ENCODE measurements around the gene SMCO2. TPM values are rescaled to one million over a fixed set of nuclear protein-coding genes. Genes with fewer than 3 reads are reported as not detected.

The SMCO2 gene
- total RNA-seq, 1 experiment from 2014 or later, result 0.20 TPM

DNA sequence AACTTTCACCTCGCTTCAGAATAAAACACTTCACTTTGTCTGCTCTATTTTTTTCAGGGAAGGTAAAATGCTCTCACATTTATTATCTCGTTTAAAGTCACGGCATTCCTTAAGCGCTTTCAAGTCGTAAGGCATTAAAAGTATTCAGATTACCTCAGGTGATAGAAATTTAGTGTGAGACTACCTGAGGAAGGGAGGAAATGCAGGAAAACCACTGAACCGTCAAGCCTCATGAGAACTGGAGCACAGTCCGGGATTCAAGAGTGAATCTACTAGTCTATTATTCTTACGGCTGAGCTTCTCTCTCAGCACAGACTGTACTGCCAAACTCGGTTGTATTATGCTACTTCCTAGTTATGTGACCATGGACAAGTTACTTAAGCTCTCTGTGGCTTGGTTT lies 69.1 kb downstream of the SMCO2 start:
- H3K27ac ChIP-seq (ENCODE audit: insufficient read length, low read depth, low read length), result no peak overlapping the region
- H3K4me1 Mint-ChIP-seq, result peaks cover 2 to 8% of the 10 kb centered on the region in 2 experiments; a peak in 3 of 4 replicates

More for the DNA sequence above, 69.1 kb downstream of the SMCO2 start:
- WGBS (ENCODE audit: extremely low coverage, insufficient read length, low lambda C conversion rate), result no CpG with 5 or more reads among the region's 9 CpGs
- DNase-seq, result no peak
- Mint-ChIP-seq H3K27me3 (ENCODE audit: low read depth) (peaks cover 6% of the 10 kb centered on the region), H3K36me3 (ENCODE audit: insufficient read depth in 1 of 3, low read depth in 3 of 3) (no peaks in the 10 kb centered on the region), H3K4me3 (no peak overlapping the region), H3K9me3 (no peaks in the 10 kb centered on the region), H3K27ac (no peak overlapping the region)
- peaks cover 3% of the 10 kb centered on the region; the same call in 1 of the 2 replicates for H3K4me1 ChIP-seq (ENCODE audit: insufficient read depth, low read length)
- no peak for TF ChIP-seq CTCF (conservative IDR thresholded peaks at IDR 0.05)
- H2BK15ac ChIP-seq (ENCODE audit: low read depth, low read length), result no peak overlapping the region
- no peak overlapping the region for H3K4ac ChIP-seq (ENCODE audit: low read depth, low read length)
- H3K79me1 ChIP-seq (ENCODE audit: insufficient read depth, low read depth, low read length, poor library complexity, severe bottlenecking), result no peaks in the 10 kb centered on the region
- no peak overlapping the region for H4K8ac ChIP-seq (replicated peaks; ENCODE audit: insufficient read length, low read depth, low read length)
- H4K5ac ChIP-seq (ENCODE audit: insufficient read length, low read depth, low read length), result no peak overlapping the region
- no peak overlapping the region for H2BK120ac ChIP-seq (ENCODE audit: low read depth, low read length, poor library complexity, severe bottlenecking)
- H3T11ph ChIP-seq (ENCODE audit: low read length), result no peak overlapping the region
- H3K56ac ChIP-seq (ENCODE audit: insufficient read length, low read depth, low read length), result no peak overlapping the region
- H2BK12ac ChIP-seq (ENCODE audit: insufficient read length, low read depth, low read length), result no peak overlapping the region
- H2BK5ac ChIP-seq (ENCODE audit: insufficient read length, low read length), result no peak overlapping the region
- no peak overlapping the region for H3K9ac ChIP-seq (ENCODE audit: extremely low read depth, insufficient read length, low read length)
- no peak overlapping the region for H3K4me2 ChIP-seq (ENCODE audit: insufficient read depth, insufficient read length, low read length)
- H3K23me2 ChIP-seq (ENCODE audit: insufficient read length, low read depth, low read length, poor library complexity, severe bottlenecking), result no peaks in the 10 kb centered on the region
- no peaks in the 10 kb centered on the region for H3K9me3 ChIP-seq (ENCODE audit: control insufficient read depth, low read depth, low read length)
- no peaks in the 10 kb centered on the region for H4K20me1 ChIP-seq (ENCODE audit: control insufficient read depth, insufficient read depth, insufficient read length)
- H3K79me2 ChIP-seq (ENCODE audit: insufficient read depth, low read length), result no peaks in the 10 kb centered on the region
- H2AK5ac ChIP-seq (ENCODE audit: insufficient read length, low read length), result no peak overlapping the region
- no peak overlapping the region for H4K91ac ChIP-seq (ENCODE audit: insufficient read length, low read depth, low read length)
- no peak overlapping the region for H3K14ac ChIP-seq (ENCODE audit: insufficient read depth, low read length)
- no peaks in the 10 kb centered on the region for H3K27me3 ChIP-seq (ENCODE audit: insufficient read depth, low read length)
- no peak overlapping the region for H2BK20ac ChIP-seq (ENCODE audit: low read depth, low read length, poor library complexity, severe bottlenecking)
- no peak overlapping the region for H2AFZ ChIP-seq (ENCODE audit: low read length)
- H3K23ac ChIP-seq (ENCODE audit: insufficient read length, low read depth, low read length), result no peak overlapping the region
- H3K18ac ChIP-seq (ENCODE audit: insufficient read length, low read depth, low read length), result no peak overlapping the region
